GM21528 (cell line): ENCODE data around the gene KRT14.
"Not testable (repeated sequence)": the region's sequence is repeated elsewhere in the genome, so short reads cannot be mapped to it uniquely, and the experiment has no call there.

Source experiments
- ATAC-seq: cut with Tn5 transposase; IDR thresholded peaks from one replicate; pipeline ENCODE4 v1.9.1; 2021; ENCODE audit warnings: mild to moderate bottlenecking, moderate library complexity; ENCODE audit not compliant: unreplicated experiment, low FRiP score

The KRT14 gene

DNA sequence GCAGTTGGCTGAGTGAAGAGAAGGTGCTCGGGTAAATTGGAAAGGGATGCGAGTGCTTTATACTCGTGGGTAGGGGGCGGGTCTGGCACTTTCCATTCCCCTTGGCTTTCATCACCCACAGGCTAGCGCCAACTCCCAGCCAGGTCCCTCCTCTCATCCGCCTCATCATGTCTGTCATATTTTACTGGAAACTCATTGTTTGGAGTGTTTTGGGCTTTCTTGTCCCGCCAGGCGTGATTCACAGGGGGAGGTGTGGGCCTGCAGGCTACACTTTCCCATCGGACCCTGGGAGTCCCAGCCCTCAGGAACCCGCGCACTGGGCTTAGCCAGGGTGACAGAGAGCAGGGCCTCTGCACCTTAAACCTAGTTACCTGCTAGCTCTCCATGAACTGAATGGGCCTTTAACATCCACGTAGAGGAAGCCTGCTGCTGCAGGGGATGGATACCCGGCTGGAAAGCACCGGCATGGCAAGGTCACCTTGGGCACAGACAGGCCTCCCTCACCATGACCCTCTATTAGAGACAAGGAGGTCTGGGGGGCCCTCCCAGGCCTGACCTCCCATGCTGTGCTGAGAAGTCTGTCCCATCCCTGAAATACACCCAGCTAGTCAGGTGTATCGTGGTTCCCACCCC, at the start of gene KRT14:
Gene KRT14, minus strand, starts transcription at position 33 of the 633 bp plus-strand sequence. CDS start 61 bp downstream, outside the sequence.
- ATAC-seq = no peak

DNA sequence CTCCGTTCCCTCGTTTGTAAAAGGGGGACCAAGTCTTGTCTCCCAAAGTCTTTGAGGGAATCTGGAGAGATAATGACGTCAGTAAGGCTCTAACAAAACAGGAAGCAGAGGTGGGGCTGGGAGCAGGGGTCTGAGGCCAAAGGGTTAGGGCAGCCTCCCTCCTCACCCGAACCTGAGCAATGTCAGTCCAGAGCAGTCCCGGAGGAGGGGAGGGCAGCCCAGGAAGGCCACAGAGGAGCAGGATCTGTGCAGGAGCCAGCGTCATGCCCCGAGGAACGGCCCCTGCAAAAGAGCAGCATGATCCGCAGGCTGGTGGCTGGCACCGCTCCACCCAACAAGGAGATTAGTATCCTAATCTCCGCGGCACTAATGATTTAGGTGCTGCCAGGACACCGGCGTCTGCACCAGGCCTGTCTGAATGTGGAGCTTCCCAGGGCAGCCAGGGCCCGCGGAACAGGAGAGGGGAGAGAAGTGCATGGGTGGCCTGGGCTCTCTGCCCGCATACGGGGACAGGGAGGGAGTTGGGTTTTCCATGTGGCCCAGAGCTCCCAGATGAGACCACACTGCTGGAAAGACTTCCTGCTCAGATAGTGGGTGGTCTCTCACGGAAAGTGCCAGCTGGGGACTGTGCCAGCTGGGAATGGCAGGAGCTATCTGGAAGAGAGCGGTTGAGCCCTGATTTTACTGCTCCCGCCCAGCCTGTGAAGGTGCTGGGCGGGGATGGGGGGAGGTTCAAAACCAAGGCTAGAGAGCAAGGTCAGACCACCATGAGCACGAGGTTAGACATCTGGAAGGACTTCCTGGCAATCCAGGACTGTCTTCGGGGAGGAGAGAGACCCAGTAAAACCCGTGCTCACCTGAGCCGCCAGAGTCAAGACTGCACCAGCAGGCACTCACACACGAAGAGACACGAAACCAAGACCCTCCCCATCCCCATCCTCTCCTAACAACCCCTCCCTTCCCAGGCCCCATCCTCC, 48.7 kb upstream of the KRT14 start:
- ATAC-seq = no peak

DNA sequence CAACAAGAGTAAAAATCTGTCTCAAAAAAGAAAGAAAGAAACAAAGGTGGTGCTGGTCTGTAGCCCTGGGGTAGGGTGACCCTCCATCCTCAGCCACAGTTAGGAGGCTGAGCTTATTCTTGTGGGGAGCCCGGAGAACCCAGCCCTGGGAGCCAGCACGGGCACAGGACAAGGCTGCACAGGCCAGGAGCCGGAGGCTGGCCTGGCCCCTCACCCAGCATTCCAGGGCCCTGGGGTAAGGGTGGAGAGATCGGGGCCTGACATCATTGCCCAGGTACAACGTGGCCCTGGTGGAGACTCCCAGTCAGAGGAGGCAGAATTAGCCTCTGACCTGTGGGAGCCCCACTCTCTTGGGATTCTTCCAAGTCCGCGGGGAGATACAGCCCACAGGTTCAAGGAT, 47.9 kb upstream of the KRT14 start:
- ATAC-seq = no peak

DNA sequence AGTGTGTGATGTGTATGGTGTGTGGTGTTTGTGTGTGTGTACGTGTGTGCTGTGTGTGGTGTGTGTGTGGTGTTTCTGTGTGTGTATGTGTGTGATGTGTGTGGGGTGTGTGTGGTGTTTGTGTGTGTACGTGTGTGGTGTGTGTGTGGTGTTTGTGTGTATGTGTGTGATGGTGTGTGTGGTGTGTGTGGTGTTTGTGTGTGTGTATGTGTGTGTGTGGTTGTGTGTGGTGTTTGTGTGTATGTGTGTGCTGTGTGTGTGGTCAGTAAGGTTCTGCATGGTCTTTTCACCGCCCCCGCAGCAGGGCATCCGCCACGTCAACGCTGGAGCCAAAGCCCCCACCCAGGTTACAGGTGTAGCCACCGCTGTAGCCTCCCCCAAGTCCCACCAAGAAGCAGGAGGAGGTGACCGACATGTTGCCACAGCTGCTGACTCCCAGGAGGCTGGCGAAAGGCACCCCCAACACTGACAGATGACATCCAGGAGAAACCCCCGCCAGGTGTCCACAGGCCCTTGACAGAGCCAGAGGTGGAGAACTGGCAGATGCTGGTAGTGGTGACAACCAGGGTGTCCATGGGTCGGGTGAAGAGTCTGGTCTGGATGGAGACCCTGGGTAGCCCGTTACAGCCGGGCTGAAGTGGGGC, 47.0 kb upstream of the KRT14 start:
- ATAC-seq = no peak

DNA sequence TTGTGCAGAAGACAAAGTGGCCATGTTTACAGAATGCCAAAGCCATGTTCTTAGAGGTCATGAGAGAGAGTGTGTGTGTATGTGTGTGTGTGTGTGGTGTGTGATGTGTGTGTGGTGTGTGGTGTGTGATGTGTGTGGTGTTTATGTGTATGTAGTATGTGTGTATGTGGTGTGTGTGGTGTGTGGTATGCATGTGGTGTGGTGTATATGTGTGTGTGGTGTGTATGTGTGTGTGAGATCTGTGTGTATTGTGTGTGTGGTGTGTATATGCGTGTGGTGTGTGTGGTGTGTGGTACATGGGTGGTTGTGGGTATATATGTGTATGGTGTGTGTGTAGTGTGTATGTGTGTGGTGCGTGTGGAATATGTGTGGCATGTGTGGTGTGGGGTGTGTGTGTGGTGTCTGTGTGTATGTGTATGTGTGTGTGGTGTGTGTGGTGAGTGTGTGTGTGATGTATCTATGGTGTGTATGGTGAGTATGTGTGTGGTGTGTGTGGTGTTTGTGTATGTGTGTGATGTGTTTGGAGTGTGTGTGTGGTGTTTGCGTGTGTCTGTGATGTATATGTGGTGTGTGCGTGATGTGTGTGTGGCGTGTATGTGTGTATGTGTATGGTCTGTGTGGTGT, 45.9 kb upstream of the KRT14 start:
- ATAC-seq = no peak

DNA sequence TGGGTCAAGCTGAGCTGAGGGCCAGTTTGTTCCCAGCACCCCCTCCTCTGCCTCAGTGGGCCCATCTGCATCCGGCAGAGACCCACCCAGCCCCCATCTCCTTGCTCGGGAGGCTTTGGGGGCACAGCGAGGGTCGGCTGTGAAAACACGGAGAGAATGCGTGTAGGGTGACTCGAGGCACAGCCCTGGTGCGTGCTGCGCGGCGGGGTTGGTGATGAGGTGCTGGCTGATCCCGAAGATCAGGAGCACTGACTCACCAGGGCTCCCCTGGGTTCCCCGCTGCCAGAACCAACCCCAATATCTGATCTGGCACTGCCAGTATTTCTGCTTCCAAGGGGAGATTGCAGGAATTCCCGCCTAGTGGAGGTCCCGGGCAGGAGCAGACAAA, 45.2 kb upstream of the KRT14 start:
- ATAC-seq = no peak

DNA sequence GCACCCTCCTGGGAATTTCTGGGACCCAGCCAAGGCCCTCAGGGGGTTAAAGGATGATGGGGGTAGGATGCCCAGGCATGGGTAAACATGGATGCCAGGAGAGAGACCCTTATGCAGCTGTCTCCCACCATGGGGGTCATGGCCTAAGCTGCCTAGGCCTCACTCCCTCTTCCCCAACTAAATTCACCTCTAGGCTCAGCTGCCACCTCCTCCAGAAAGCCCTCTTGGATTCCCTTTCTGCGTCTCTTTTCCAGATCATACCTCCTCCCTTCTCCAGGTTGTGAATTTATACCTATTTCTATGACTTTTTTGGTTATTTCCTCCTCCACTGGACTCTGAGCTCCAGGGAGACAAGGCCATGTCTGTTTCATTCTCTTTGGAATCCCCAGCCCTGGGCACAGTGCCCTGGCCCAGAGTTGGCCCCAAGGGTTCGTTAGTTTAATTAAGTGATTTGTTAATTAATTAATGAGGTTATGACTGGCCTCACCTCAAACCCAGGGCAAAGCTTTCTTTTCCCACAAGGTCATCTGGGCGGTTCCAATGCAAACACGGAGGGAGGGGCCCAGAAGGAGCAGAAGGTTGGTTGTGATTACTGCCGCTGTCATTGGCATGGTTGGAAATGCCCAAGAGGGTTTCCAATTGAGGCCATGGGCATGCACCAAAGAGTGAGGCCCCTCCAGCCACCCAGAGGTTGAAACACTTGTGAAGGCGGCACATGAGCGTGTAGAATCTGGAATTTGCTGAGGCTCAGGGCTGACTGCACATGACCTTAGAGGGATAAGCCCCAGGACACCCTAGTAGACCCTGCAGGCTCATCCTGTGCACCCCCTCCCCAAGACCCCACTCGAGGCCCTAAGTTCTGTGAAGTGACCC, 44.6 kb upstream of the KRT14 start:
- ATAC-seq = no peak

DNA sequence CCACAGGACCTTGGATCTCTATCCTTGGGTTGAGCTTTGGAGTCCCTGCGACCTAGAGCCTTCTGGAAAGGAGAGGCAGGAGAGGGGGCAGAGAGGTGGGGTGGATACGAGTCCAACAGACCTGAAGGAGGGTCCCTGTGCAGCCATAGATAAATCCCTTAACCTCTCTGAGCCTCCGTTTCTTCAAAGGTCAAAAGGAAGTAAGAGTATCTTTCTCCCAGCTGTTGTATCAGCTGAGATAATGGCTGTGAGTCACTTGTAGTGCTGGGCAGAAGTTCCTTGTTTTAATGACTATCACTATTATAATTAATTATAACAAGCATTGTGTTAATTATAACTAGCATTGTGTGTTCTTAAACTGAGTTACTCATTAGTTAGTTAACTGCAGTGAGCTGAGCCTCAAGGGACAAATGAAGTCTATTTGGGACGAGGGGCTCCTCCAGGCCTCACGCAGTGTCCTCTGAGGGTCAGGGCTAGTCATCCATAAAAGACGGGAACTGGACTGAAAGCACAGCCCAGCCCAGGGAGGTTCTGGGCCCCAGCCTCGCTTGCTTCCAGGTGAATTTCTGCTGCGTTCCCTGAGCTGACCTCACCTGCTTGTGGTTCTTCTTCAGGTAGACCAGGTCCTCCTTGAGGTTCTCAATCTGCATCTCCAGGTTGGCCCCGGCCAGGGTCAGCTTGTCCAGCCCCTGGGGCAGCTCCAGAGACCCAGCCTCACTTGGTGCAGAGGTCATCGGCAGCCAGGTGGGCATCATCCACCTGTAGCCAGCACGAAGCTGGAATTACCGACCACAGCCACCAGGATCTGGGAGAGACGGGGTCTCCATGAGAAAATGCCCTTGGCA, 43.4 kb upstream of the KRT14 start:
- ATAC-seq = no peak

DNA sequence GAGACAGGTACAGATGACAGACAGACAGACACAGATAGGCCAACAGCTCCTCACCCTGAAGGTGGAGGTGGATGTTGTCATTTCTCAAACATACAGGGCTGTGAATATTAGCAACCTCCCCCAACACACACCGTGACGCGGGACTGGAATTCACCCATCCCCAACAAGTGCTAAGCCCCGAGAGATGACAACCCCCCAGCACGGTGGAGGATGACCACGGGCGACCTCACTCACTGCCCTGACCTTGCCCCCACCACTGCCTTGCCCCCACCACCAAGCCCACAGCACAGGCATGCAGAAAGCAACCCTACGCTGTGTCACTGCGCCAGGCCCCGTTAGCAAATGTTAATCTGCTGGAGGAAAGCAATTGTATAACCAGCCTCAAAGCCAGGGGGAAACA, 42.6 kb upstream of the KRT14 start:
- ATAC-seq = no peak

DNA sequence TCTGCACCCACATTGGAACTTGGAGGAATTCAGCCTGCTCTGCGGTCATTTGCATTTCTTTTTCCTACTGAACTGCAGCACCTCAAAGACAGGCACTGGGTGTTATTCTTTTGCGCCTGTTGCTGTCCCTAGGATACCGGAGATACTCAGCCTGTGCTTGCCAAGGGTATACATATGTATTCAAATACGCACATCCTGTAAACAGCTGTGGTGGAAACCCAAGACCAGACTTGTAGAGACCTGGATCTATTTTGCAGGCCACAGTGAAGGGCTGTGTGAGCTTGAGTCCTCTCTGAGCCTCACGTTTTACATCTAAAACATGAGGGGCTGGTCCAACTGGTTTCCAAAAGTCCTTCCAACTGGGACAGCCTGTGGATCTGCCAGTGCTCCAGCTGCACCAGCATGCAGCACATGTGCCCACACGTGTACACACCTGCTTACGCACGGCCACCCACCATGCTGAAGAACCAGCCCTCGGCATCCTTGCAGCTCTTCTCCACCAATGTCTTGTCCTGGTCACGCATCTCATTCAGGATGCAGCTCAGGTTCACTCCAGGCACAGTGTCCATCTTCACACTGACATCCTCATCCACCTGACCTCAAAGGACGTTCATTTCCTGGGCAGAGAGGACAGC, 42.0 kb upstream of the KRT14 start:
- ATAC-seq = not testable (repeated sequence)

DNA sequence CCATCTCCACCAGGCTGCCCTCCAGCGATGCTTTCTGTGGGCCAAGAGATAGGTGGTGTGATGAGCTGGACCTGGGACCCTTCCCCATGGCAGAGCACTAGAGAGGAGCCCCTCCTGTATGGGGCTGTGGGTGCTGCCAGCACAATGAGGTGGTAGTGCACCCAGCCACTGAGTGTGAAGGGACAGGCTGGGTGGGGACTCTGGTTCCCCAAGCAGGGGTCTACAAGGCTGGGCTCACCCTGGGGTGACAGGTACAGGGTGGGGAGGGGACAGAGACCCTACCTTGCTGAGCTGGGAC, 41.3 kb upstream of the KRT14 start:
- ATAC-seq = not testable (repeated sequence)

DNA sequence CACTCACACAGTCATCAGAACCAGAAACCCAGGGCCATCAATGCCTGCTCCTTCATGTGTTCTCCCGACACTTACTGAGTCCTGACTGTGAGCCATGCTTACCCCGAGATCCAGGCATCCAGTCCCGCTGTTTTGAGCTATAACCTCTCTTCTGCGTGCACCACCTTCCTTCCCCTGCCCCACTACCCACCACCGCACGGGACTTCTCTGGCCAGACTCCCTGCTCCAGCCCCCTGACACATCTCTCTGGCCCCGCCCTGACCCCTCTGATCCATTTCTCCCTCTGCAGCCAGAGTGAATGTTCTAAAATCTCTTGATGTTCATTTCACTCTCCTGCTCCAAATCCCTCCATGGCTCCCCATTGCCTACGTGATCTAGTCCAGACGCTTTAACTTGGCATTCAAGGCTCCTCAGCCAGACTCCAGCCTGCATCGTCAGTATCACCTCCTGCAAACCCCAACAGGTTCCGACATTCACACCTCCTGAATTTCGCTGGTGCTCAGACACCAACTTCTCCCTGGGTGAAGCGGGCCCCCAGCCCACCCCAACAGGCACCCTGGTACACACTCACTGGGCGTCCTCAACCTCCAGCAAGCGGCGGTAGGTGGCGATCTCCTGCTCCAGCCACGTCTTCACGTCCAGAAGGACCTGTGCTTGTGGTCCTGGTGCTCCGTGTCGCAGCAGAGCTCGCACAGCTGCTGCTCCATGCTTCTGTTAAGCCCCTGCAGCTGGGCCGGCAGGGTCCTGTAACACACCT, 40.8 kb upstream of the KRT14 start:
- no peak for ATAC-seq

DNA sequence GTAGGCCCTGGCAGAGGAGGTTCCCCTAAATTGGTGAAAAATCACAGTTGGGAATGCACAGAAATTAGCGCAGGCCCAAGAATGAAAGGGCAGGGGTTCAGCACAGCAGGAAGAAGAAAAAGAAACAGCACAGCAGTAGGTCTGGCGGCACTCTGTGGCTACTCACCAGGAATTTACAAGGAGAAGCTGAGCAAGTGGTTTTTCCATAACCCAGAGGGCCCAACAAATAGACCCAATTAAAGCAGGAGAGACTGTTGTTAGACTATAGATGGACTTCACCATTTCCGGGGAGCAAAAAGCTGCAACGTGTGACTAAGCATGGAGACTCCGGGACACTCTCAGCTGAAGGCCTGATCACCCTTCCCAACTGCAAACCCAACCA, 40.2 kb upstream of the KRT14 start:
- not testable (repeated sequence) for ATAC-seq

DNA sequence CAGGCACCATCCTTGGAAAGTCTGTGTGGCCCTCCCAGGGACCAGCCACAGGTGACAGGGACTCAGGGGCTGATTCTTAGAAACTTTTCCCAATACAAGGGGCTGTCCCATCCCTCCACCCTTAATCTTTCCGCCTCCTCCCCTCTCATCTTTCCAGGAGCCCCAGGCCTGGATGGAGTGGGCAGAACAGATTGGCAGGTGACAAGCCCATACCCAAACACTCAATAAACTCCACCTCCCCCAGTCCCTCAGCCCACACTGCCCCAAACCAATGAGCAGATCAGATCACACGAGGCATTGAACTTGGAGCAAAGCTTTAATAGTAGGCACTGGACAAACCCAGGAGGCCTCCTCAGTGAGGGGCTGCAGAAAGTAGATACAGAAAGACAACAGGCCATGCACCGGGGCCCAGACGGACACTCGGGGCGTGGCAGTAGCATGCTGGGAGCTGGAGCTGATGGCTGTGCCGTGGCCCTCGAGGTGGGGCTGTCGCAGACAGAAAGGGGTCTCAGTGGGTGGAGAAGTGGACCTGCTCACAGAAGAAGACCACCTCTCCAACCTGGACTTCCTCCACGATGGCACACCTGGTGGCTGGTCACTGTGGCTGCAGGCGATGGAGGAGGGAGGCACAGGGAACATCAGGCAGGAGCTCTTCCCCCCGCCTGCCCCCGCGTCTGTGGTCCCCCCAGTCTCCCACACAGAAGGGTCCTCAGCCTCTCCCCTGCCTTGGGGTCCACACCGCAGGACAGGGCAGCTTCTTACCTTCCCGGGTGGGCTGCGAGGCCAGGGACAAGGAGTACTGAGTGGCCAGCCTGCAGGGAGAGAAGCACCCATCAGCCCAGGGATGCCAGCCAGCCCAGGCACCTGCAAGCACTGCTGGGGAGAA, 39.6 kb upstream of the KRT14 start:
- not testable (repeated sequence) for ATAC-seq

DNA sequence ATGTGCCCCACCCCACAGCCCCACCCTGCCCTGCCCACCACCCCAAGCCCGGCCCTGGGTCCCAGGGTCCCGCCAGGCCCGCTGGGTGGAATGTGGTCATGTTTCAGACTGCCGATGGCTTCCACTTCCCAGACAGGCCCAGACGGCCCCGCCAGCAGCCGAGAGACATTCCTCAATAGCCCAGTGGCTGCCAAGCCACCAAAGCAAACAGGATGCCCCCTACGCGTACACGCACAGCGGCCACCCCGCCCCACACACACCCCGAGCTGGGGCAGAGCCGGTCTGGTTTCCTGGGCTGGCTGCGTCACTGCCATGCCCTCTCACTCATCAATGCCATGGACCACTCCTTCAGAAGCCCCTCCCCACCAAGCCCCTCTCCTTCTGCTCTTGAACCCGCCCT, 38.9 kb upstream of the KRT14 start:
- no peak for ATAC-seq

DNA sequence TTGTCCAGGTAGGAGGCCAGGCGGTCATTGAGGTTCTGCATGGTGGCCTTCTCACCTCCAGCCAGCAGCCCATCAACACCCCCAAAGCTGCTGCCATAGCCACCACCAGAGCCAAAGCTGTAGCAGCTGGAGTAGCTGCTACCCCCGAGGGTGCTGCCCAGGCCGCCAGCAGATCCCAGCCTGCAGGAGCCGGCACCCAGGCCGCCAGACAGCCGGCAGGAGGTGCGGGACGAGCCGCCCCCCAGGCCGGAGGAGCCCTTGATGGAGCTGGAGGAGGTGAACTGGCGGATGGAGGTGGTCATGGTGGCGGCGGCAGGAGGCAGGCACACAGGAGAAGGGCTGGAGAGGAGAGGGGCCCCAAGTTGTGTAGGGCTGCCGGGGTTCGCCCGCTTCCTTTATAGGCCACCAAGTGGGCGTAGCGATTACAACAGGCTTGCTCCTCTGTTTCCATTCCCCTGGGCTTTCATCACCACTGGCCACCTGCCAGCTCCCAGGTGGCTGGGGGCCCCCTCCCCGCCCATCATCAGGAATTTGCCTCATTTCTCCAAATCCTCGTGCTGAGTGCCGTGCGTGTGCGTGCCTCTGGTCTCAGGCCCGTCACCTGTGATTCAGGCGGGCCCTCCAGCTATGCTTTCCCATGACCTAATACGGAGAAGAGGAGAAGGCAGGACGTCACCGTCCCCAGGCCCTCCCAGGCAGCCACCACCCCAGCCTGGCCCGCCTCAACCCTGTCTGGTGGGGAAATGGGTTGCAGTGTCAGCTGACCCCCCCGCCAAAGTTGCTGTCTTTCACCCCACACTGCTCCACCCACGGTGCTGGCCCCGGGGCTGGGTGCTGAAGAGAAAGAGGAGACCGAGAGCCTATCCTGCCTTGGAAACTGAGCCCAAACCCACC, 37.8 kb upstream of the KRT14 start, which contains the start of gene KRT17:
Gene KRT17, minus strand, starts transcription at position 368 of the 894 bp plus-strand sequence. Its CDS starts 66 bp downstream, at position 302.
- no peak for ATAC-seq
